GM21825 (cell line): ENCODE data around the gene NHLRC4.

Source experiments
- ATAC-seq: cut with Tn5 transposase; IDR thresholded peaks from one replicate; pipeline ENCODE4 v1.9.1; 2021; ENCODE audit warnings: mild to moderate bottlenecking, moderate library complexity; ENCODE audit not compliant: unreplicated experiment

The NHLRC4 gene

DNA sequence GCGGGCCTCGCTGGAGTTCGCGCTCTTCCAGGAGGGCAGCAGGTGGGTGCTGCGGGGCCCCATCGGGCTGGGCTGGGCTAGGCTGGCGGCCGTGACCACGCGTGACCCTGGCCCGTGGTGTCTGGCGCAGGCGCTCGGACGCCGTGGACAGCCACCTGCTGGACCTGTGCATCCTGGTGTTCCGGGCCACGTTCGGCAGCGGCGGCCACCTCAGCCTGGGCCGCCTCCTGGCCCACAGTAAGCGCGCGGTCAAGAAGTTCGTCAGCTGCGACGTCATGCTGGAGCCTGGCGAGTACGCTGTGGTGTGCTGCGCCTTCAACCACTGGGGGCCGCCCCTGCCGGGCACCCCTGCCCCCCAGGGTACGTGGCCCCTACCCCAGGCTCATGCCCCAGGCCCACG, 14.6 kb upstream of the NHLRC4 start:
- no peak for ATAC-seq

DNA sequence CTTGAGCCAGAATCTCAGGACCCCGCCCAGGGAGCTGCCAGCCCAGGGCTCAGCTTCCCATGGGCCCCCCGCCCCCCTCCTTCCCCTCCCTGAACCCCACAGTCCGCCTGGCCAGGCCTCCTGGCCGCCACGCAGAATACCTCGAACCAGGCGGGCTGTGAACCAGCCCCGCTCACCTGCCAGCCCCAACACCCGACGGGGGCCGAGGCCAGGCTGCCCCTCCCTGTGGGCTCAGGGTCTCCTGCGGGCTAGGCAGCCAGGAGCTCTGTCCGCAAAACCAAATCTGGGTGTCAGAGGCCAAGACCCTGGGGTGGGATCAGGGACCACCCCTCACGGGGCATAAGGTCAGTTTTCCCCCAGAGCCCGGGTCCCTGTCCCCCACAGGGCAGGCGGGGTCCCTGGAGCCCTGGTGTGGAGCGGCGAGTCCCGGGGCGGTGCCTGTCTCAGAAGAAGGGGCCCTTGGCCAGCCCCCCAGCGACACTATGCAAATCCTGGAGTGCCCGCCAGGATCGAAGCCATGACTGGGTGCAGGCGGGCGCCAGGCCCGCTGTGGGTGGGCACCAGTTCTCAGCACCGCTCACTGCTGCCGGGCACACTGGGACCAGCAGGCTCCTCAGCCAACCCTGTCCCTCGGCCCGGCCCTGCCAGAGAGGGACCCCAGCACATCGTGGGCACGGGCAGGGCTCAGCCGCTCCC, 13.1 kb upstream of the NHLRC4 start:
- no peak for ATAC-seq

DNA sequence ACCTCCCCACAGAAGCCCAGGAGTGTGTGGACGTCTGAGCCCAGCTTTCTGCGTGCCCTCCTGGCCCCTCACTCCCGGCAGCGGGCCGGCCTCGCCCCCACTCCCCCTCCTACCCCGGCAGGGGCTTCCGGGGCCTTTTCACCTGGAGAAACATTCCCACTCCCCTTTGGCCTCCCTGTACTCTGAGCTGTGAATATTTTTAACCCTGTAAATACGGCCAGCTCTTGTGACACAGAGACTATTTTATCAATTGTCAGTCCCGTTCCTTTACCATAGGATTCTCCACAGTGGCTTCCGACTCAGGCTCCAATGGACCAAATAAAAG, 12.5 kb upstream of the NHLRC4 start:
- no peak for ATAC-seq

- ATAC-seq, result no peak
Observed at GRCh38 chr16:554640-555365, 12.0 kb upstream of the NHLRC4 start.

GRCh38 chr16:555528-556473, 11.0 kb upstream of the NHLRC4 start:
- no peak for ATAC-seq

DNA sequence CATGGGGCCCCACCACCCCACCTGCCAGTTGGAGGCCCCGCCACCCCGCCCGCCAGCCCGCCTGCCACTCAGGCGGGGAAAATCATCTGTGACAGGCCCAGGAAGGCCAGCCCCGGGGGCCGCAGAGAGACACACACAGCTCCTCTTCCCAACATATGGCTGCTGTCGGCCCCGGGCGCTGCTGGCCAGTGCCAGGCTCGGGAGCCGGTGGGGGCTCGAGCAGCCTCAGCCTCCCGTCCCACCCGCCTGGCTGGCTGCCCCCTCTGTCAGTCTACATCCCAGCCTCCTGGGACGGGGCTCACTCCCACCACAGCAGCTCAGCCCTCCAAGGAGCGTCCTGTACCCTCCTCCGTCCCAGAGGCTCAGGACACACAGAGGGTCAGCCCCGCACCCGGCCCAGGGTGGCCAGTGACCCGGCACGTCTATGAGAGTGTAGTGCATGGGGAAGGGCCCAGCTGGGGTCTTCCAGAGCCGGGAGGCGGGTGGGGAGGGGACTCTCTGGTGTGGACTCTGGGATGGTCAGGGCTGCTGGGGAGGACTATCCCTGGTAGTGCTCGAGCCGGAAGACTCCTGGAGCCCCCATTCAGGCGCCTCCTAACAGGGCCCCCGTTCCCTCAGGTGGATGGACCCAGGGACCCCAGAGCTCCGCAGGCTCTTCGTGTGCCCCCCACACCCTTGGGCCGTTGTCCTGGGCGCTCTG, 10.2 kb upstream of the NHLRC4 start:
- ATAC-seq, result no peak

- no peak for ATAC-seq
Observed at GRCh38 chr16:557463-558297, 9.1 kb upstream of the NHLRC4 start.

DNA sequence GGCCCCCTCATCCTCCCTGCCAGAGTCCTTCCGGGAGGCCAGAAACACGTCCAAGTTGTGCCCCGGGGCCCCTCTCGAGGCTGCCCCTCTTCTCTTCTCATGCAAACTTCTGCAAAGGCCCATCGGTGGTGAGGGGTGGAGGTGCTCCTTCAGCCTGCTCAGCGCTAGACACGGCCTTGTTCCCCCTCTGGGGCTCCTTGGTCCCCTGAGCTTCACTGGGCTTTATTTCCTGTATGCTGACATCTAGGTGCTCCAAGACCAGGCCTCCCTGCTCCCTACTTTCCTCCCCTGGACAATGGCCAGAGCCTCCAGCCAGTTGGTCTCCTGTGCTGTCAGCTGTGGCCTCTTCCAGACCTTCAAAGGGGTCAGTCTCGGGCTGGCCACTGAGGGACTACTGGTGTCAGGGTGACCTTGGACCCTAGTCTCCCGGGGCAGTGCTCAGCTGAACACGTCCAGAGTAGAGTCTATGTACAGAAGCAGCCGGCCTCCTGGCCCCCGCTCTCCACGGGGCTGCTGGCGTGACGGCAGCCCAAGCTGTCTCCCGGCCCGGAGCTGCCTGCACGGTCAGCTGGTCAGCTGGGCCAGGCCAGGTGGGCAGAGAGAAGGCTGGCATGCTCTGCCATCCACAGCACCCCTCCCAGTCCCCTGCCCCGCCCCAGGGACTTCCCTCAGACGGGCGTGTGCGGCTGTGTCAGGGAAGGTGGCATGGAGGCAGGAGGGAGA, 8.3 kb upstream of the NHLRC4 start:
- no peak for ATAC-seq

GRCh38 chr16:559021-559380, 7.8 kb upstream of the NHLRC4 start:
- ATAC-seq, result no peak

- ATAC-seq, result no peak
Observed at GRCh38 chr16:559411-560203, 7.2 kb upstream of the NHLRC4 start.

- no peak for ATAC-seq
Observed at GRCh38 chr16:560204-560700, 6.6 kb upstream of the NHLRC4 start, which contains the start of gene PRR35. PRR35 (plus strand) TSS chr16:560394; CDS start chr16:563295, 2,901 bp downstream.

- ATAC-seq, result no peak
Observed at GRCh38 chr16:560701-561412, 5.9 kb upstream of the NHLRC4 start.

DNA sequence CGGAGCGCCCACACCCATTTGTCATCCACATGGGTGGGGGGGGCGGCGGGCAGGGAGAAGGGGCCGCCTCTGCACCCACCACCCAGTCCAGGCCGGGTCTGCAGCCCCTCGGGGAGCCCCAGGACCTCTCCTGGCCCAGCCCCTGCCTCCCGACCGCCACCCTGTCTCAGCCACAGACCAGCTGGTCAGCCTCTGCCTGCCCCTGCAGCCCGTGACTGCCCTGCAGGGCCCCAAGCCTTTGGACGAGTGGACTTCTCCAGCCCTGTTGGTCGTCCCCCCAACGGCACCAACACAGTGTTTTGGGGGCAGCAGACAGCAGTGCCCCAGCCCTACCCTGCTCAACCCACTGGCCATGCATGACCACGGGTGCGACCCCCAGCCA, 5.4 kb upstream of the NHLRC4 start:
- no peak for ATAC-seq

DNA sequence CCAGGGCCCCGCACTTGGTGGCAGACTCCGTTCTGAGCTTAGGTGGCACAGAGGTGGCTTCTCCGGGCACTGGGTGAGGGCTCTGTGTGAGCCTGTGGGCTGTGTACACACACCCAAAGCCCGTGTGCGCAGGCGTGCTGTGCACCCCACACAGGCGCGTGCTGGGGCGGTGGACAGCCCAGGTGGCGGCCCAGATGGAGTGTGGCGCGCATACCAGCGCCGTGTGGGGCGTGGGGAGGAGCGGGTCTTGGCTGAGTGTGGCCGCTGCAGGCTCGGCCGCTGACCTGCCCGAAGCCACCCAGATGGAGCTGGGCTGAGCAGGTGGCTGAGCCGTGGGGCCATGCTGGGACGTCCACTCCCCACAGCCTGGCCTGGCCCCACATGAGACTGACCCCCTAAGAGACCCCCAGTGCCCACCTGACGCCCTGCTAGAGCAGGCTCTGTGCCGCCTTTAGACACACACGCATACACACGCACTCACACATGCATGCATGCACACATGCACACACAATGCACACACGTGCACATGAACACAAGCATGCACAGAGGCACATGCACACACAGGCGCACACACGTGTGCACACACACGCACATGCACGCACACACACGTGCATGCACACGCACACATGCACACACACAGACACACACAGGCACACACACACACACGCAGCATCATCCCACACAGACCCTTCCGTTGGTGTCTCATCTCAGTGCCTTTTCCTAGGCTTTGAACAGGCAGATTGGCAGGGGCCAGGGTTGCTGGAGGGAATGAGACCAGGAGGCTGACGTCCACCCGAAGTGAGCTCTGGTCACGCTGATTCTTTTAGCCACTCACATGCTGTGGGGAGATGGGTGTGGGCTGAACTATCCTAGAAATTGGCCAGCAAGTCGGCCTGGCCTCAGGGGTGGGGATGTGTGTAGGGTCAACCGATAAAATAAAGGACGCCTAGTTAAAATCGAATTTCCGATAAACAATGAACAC, 4.6 kb upstream of the NHLRC4 start:
- ATAC-seq, result no peak

DNA sequence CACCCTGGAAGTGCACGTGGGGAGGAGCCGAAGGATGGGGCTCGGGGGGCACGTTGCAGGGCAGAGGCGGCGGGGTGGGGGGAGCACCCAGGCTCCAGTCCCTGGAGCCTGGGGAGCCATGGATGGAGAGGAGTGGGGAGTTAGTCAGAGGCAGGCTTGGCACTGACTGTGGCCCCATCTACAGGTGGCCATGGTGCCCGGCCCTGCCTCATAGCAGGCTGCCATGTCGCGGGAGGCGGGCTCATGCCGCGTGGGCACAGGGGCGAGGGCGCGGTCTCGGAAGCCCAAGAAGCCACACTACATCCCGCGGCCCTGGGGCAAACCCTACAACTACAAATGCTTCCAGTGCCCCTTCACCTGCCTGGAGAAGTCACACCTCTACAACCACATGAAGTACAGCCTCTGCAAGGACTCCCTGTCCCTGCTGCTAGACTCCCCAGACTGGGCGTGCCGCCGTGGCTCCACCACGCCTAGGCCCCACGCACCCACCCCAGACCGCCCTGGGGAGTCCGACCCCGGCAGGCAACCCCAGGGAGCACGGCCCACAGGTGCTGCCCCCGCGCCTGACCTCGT, 3.6 kb upstream of the NHLRC4 start:
- ATAC-seq, result no peak

DNA sequence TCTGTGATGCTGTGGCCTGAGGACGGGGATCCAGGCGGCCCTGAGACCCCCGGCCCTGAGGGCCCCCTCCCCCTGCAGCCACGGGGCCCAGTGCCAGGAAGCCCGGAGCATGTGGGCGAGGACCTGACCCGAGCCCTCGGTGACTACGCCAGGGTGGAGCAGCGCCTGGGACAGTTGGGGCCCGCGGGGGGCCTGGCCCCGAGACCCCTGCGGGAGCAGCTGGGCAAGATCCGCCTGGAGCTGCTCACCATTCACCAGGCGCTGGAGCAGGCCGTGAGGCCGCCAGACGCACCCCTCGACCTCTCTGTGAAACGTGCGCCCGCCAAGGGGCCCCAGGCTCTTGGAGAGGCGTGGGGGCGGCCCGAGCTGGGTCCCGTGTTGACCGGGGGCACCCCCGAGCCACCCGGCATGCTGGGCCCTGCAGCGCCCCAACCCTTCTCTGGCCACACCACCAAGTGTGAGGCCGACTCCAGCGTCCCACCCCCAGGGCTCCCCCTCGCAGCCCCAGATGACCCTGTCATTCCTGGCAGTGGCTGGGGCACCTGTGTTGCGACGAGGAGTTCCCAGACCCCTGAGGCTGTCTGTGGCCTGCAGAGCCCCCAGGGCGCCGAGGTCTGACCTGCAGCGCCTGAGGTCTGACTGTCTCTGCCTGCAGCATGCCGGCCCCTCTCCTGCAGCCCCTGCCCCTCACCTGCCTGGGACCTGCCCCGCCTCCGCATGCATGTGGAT, 2.0 kb upstream of the NHLRC4 start:
- ATAC-seq, result no peak
